ENCODE measurements around the gene CEP120.
A peak's percentile ranks its signal among the peaks of the same experiment; 100 is the strongest.
"Not testable (repeated sequence)": the region's sequence is repeated elsewhere in the genome, so short reads cannot be mapped to it uniquely, and the experiment has no call there.

CEP120 gene

DNA sequence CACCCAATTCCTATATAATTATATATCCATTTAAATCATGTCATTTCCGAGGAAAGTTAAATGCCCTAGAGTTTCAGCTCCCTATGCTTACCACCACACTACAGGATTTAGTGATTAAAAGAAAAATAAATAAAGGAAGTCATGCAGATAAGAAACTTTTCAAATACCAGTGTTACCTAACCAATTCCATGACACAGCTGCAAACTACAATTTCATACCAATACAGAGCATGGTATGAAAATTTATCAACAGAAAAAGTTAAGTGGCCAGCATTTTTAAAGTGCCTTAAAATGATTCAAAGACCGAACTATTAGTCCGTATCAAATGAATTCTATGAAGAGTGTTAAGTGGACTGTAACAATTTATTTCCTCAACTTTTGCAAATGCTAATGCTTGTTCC, 35.9 kb downstream of the CEP120 start:
- no peak for DNase-seq (ENCODE audit: low spot score)

DNA sequence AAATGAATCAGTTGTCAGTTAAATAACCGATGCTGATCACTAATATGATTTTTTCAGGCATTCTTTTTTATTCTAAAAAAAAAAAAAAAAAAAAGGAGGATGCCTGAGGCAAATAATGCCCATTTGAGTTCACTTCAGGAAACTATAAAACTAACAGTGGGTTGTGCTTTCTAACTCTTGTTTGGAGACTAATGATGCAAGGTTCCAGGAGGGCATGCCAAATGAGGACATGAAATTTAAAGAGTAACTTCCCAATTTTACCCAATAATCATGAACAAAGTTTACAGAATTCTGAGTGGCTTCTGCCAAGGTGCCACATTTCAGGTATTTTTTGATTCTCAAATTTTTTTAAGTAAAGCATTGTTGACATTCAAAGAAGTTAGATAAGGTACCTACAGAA, 41.0 kb downstream of the CEP120 start:
- no peak for DNase-seq (ENCODE audit: low spot score)

DNA sequence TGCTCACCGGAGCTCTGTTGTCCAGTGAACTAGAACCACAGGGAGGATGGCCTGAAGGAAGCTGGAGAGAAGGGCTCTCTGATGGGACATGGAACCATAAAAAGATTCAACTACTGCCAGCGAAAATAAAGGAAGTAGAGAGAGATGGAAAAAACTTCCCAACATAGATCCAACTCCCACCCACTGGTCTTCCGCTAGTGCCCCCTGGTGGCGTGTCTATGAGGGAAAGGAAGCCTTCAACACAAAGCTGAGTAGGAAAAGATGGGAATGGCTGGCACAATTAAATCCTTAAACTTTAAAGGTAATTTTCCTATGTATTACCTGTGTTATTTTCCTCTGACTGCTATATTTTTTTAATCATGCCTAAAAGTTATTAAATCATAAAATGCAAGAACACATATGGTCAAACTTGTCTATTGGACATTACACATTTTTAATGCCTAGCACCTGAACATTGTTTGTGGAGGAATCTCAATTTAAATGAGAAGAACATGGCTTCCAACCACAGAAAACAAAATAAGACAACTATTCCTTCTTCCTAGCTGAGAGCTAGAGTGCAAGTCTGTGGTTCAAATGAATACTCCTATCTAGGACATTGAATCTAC, 51.5 kb downstream of the CEP120 start:
- DNase-seq (ENCODE audit: low spot score), result no peak

DNA sequence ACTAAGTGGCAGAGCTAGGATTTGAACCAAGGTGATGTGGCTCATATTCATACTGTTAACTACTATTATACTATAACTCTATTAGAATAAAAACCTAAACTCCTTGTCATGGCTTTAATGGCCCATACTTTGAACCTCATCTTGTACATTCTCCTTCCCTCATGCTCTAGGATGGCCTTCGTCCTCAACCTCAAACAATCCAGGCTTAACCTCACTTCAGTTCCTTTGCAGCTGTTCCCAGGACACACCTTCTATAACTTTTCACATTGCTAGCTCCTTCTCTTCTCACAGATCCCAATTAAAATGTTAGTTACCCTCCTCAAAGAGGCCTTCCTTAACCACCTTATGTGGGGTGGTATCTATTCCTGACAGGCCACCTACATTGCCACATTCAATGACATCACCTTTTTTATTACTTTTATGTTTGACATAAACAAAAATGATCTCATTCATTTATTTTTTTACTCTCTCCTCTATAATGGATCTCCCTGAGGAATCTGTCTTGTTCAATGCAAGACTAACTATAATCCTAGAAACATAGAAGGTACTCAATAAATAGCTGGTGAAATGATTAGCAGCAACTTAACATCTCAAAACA, 53.7 kb downstream of the CEP120 start:
- no peak for DNase-seq (ENCODE audit: low spot score)

DNA sequence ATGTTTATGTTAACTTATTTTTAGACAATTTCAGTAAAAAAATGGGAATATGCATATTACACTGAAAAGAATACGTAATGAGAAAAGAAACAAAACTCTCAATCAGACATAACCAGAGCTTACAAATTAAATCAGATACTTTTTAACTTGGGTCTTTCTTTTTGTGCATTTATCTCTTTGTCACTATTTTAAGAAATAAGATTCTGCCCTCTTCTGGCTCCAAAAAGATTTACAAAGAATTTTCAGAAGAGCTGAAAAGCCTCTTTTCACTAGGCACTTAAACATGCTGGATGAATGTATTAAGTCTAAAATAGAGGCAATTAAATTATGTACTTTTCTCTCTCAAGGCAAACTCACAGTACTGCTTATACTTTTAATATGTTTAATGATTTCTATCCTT, 55.5 kb downstream of the CEP120 start:
- no peak for DNase-seq (ENCODE audit: low spot score)

DNA sequence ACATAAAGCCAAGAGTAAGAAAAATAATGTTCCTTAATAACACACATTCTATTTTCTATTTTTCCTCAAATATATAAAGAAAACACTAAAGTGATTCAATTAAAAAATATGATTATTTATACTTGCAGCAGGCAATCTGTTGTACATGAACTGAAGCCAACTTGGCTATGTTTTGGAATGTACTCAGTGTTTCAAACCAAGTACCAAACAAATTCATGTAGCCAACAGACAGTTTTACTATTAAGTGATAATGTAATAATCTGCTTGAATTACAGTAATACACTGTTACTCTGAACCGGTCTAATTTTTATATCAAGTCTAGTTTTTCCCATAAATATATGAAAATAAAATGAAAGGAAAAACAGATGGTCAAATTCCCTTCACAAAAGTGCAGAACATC, 58.0 kb downstream of the CEP120 start:
- DNase-seq (ENCODE audit: low spot score), result no peak

DNA sequence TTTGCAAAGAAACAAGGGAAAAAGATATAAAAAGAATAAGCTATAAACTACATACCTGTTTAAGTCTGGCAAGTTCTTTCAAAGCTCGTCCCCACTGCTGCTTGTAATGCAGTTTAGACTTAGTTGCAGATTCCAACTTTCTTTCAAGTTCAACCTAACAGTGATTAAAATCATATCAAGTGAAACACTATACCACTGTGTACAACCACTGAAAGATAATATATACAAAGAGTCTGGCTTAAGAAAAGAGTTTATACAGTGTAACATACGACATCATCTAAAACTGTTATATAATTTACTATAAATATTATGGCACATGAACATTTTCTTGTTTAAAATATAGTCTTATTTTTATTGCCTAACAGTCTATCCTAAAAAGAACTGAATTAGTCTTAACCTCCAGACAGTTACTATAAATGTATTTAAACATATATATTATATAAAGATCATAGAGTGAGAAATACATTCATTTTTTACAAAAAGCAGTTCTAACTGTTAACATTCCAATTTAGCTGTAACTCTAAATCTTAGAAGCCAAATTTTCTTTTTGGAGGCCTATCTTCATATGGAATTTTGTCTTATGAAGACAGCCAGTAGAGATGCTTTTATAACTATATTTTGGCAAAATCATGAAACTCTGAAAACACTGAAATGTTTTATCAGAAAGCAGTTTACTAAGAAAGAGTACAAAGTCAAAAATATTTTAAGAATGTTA, 58.6 kb downstream of the CEP120 start:
- DNase-seq (ENCODE audit: low spot score), result no peak

DNA sequence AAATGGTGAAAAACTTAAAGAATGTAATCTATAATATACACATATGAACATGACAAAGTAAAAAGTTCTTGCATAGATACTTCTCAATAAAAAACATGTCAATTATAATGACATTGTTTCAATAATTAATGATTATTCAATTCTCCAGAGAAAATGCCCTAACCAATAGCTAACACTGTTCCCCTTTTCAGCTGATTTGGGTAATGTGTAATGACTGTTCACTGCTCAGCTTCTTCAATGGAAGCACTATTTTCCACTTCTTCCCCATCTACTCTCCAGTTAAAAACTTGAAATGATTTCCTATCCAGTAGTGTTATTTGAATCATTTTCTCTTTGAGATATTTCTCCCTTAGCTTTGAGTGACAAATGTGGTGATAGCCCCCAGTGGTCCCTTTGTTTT, 62.3 kb downstream of the CEP120 start:
- DNase-seq (ENCODE audit: low spot score), result no peak

DNA sequence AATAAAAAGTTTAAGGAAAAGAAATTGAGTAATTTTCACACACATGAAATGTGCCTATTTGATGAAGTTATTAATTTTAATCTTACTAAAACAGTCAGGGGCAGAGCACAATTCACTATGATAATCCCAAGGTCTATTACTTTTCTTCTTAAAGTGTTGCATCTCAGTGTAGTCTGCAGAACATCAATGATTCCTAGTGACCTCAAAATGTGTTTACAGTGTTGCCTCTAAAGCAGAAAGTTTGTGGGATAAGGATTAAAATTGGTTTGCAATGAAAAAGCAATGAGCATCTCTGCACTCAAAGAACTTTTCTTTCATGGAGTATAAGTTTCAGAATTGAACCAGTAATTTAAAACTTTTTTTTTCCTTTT, 63.0 kb downstream of the CEP120 start:
- DNase-seq (ENCODE audit: low spot score), result no peak

DNA sequence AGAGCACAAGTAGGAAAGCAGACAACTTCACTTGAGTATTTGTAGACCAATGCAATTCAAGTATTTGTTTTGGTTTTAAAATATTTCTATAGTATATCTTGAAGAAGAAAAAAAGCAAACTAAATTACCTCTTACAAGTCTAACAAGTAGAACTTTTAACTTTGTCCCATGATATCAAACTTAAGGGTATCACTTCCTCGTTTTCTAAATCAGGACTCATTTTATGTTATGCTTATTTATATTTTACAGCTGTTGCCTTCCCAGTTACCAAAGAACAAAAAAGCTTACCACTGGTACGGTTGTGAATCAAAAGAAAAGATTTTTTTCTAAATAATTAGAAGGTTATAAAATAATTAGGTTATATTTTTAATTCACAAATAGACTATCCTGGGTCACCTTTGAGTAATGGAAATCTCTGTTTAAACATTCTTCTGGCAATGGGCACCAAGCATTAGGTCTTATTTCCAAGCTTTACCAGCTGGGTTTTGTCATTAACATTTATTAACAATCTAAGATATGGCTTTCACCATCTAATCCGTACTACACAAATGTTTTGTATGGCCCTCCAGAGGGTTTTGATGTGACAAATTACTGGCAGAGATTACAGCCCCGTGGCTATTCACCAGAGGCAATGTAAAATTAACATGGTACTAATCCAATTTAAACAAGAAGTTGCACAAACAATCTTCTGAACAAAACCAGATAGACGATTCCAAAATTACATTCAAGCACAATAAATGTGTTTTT, 63.6 kb downstream of the CEP120 start:
- DNase-seq (ENCODE audit: low spot score), result no peak

DNA sequence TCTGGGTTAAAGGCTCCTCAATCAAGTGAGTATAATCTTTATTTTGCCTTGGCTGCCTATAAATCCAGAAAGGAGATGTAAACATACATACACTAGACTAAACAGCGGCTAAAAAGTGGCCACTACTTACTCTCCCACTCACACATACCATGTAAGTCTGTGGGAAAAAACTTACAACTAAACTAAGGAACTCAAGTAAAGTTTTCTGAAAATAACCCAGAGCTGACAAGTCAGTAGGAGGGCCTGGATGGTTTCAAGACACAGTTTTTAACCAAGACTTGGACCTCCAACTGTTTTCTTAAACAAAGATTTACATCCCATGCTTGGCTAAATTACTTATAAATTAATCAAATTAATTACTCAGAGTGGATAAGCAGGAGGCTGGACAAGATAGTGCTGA, 64.5 kb downstream of the CEP120 start:
- no peak for DNase-seq (ENCODE audit: low spot score)

DNA sequence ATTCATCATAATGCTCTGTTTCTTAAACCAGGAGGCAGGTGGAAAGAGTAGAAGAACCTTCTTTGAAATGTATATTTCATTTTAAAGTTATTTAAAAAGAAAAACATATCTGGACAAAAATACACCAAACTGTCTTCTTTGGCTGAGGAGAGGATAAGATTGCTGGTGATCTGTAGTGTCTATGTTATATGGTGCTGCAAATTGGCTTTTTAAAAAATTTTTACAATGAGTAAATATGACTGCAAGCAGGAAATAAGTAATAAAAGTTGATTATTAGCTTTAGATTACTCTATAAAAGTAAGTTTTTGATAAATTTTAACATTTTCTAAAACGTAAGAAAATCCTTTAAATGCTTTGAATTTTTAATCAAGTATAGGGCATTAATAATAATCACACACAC, 64.9 kb downstream of the CEP120 start:
- DNase-seq (ENCODE audit: low spot score), result no peak

DNA sequence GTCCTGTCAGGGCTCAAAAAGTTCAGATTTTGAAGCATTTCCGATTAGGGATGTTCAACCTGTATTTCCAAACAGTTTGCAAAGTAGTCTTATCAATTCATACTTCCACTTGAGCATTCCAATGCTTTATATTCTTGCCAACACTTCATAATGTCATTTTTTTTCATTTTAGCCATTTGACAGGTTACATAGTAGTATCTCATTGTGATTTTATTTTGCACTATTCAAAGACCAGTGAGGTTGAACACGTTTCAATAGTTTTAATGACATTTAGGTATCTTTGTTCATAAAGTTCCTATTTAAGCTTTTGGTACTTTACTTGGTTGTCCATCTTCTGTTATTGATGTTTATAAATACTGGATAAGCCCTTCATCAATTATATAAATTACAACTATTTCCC, 71.4 kb downstream of the CEP120 start:
- DNase-seq (ENCODE audit: low spot score), result no peak

DNA sequence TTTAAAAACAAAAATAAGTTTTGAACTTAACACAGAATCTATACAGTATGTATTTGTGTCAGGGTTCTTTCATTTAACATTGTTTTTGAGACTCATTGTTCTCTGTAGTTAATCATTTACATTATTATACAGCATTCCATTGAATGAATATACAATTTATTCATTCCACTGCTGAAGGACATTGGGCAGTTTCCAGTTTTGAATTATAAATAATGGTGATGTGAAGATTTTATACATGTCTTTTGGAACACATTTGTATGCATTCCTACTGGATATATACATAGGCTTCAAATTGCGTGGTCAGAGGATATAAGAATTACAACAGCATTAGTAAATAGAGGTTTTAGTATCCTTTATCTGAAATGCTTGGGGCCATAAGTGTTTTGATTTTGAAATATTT, 72.0 kb downstream of the CEP120 start:
- no peak for DNase-seq (ENCODE audit: low spot score)

DNA sequence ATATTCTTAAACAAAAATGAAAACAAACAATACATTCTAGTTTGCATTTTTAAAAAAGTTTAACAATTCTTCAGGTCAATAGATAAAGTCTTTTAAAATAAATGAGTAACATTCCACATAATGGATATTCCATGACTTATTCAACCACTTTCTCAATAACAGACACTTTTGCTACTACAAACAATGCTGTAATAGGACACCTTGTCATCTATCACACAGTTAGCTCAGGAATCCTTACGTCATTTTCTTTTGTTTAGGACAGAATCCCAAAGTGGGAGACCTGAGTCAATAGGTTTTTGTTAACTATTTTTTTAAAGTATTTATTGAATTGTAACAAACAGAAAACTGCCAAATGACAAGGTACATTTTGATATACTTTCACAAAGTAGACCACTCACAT, 72.5 kb downstream of the CEP120 start:
- DNase-seq (ENCODE audit: low spot score), result no peak

DNA sequence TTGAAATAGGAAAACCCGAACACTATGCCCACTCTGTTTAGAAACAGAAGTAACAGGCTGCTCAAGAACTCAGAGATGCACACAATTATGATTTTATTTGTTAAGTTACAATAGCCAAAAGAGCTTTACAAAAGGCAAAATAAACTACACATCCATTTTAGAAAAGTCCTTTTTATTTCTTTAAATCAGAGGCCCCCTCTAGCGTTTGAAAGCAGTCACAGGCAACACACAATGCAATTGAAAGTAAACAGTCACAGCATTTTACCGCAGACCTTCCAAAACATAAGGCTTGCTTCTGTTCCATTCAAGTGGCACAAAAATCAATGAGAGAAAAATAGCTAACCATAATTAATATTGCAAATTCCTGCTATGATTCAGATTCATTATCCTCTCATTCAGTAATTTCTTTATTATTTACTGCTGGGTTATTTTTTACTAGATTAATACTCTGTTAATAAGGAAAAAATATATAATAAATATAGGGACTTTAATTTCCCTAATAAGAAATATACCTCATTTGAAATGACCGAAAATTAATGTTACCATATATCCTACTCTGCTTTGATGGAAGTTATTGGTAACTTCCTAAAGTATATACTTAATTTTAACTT, 78.3 kb downstream of the CEP120 start:
- DNase-seq (ENCODE audit: low spot score), result peak; percentile 19

DNA sequence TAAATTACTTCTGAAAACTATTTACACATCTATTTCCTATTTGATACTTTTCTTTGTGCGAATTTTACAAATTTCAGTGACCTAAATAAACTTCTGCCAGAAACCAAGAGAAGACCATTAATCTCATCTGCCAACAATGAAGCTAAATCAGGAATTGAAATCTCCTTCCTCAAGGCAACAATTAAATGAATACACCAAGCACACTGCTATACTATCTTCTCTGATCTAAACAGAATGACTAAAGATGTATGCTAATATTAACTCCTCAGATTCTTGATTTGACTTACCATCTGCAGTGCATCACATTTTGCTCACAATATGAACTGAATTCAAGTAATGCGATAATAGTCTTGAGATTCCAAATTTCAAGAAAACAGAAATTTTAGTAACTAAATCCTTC, 82.3 kb downstream of the CEP120 start:
- DNase-seq (ENCODE audit: low spot score), result no peak

DNA sequence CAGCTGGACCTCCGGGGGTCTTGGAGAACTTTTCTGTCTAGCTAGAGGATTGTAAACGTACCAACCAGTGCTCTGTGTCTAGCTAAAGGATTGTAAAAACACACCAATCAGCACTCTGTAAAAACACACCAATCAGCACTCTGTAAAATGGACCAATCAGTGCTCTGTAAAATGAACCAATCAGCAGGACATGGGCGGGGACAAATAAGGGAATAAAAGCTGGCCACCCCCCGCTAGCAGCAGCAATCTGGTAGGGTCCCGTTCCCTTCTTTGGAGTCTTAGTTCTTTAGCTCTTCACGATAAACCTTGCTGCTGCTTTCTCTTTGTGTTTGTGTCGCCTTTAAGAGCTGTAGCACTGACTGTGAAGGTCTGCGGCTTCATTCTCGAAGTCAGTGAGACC, 114.8 kb downstream of the CEP120 start:
- not testable (repeated sequence) for DNase-seq (ENCODE audit: low spot score)

DNA sequence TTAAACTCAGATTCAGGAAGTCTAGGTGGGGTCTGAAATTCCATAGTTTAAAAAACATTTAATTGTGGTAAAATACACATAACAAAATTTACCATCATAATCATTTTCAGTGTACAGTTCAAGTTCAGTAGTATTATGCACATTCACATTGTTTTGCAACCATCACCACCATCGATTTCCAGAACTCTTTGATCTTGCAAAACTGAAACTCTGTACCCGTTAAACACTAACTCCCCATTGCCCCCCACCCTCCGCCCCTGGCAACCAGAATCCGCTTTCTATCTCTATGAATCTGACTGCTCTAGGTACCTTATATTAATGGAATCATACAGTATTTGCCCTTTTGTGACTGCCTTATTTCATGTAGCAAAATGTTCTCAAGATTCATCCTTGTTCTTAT, 117.5 kb downstream of the CEP120 start:
- DNase-seq (ENCODE audit: low spot score), result no peak

DNA sequence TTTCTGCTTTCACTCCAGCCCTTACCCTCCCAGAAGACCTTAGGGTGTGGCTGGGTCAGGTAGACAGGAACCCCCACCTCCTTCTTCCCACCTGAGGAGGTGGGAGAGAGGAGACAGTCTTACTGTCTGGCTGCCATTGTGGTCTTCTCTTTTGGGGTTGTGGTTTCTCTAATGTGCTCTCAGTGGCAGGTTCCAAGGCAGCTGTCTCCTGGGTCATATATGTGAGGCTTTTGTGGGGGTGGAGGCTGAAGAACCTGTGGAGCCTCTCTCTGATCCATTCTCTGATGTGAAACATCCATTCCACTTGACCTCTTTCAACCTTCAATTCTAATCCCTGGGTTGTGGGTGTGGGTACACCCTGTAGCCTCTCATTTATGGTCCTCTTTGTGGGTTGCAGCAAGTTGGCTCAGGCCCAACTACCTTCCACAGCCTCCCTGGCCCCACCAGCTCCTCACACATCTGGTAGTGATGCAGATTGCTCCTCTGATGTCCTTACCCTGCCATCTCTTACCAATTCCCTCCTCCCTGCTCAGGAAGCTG, 118.4 kb downstream of the CEP120 start:
- DNase-seq (ENCODE audit: low spot score), result no peak

DNA sequence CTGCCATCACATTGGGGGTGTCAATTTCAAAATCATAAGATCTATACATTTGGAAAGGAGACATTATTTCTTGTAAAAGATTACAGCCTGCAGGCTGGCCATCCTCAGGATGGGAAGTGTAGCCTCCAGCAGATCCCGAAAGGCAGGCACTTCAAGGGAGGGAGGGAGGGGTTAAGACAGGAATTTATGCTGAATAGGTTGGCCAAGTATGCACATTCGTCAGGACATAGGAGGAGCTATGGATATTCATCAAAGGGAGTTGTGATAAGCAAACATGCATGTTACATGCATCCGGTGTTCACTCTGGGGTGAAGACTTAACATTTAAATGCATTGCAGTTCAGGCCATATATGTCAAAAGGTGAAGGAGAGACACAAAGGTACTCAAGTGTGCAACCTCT, 119.4 kb downstream of the CEP120 start:
- DNase-seq (ENCODE audit: low spot score), result no peak

DNA sequence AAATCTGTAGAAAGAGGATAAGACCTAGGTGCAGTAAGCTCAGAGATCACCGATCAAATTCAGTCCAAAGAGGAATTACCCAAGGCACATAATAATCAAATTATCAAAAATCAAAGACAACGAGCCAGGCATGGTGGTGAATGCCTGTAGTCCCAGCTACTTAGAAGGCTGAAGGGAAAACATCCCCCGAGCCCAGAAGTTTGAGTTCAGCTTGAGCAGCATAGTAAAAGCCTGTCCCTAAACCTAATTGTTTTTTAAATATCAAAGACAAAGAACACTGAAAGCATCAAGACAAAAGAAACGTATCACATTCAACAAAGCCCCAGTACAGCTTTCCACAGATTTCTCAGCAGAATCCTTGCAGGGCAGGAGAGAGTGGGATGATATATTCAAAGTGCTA, 122.9 kb downstream of the CEP120 start:
- no peak for DNase-seq (ENCODE audit: low spot score)
